Measurements from ENCODE around the gene DIPK2A.

DNA sequence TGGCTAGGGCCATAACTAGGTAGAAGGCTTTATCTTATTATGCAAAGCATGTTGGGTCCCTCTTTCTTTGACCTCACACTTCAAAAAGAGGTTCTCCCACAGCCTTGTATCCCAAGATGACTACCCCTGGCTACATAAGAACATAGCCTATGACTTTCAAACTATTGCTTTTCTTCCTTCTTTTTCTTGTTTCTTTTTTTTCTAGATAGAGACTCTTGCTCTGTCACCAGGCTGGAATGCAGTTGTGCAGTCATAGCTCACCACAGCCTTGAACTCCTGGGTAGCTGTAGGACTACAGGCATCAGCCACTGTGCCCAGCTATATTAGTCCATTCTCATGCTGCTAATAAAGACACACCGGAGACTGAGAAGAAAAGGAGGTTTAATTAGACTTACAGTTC lies 47.2 kb downstream of the DIPK2A start:
- no peak for TF ChIP-seq EP300 (IDR thresholded peaks at IDR 0.05; ENCODE audit: low read depth in 2 of 2, low read length in 2 of 2)
- no peak for TF ChIP-seq EP300 (CRISPR knock-in tag; IDR thresholded peaks at IDR 0.05; ENCODE audit: borderline replicate concordance)
- no peak for TF ChIP-seq ETV6 (CRISPR knock-in tag; conservative IDR thresholded peaks at IDR 0.05)
- TF ChIP-seq POLR2G (IDR thresholded peaks at IDR 0.05; ENCODE audit: low read depth, low read length), result no peak
- TF ChIP-seq, protein P1, sequence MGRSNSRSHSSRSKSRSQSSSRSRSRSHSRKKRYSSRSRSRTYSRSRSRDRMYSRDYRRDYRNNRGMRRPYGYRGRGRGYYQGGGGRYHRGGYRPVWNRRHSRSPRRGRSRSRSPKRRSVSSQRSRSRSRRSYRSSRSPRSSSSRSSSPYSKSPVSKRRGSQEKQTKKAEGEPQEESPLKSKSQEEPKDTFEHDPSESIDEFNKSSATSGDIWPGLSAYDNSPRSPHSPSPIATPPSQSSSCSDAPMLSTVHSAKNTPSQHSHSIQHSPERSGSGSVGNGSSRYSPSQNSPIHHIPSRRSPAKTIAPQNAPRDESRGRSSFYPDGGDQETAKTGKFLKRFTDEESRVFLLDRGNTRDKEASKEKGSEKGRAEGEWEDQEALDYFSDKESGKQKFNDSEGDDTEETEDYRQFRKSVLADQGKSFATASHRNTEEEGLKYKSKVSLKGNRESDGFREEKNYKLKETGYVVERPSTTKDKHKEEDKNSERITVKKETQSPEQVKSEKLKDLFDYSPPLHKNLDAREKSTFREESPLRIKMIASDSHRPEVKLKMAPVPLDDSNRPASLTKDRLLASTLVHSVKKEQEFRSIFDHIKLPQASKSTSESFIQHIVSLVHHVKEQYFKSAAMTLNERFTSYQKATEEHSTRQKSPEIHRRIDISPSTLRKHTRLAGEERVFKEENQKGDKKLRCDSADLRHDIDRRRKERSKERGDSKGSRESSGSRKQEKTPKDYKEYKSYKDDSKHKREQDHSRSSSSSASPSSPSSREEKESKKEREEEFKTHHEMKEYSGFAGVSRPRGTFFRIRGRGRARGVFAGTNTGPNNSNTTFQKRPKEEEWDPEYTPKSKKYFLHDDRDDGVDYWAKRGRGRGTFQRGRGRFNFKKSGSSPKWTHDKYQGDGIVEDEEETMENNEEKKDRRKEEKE (IDR thresholded peaks at IDR 0.05), result no peak
- TF ChIP-seq, protein P2, sequence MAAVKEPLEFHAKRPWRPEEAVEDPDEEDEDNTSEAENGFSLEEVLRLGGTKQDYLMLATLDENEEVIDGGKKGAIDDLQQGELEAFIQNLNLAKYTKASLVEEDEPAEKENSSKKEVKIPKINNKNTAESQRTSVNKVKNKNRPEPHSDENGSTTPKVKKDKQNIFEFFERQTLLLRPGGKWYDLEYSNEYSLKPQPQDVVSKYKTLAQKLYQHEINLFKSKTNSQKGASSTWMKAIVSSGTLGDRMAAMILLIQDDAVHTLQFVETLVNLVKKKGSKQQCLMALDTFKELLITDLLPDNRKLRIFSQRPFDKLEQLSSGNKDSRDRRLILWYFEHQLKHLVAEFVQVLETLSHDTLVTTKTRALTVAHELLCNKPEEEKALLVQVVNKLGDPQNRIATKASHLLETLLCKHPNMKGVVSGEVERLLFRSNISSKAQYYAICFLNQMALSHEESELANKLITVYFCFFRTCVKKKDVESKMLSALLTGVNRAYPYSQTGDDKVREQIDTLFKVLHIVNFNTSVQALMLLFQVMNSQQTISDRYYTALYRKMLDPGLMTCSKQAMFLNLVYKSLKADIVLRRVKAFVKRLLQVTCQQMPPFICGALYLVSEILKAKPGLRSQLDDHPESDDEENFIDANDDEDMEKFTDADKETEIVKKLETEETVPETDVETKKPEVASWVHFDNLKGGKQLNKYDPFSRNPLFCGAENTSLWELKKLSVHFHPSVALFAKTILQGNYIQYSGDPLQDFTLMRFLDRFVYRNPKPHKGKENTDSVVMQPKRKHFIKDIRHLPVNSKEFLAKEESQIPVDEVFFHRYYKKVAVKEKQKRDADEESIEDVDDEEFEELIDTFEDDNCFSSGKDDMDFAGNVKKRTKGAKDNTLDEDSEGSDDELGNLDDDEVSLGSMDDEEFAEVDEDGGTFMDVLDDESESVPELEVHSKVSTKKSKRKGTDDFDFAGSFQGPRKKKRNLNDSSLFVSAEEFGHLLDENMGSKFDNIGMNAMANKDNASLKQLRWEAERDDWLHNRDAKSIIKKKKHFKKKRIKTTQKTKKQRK (IDR thresholded peaks at IDR 0.05; ENCODE audit: low read length), result no peak
- no peak for TF ChIP-seq CCAR2 (optimal IDR thresholded peaks at IDR 0.05; ENCODE audit: low read depth, low read length)
- no peak for TF ChIP-seq ZNF12 (CRISPR knock-in tag; IDR thresholded peaks at IDR 0.05)
- TF ChIP-seq ZFX (CRISPR knock-in tag; IDR thresholded peaks at IDR 0.05; ENCODE audit: low read depth), result no peak

All from HepG2 (cell line).